Glomerular visceral epithelial cell (primary cell): Measurements from ENCODE around the gene FAM118B.
A peak's percentile ranks its signal among the peaks of the same experiment; 100 is the strongest.
"Not testable (repeated sequence)": the region's sequence is repeated elsewhere in the genome, so short reads cannot be mapped to it uniquely, and the experiment has no call there.

Source experiments
- DNase-seq: peaks from one replicate; pipeline ENCODE4 v3.0.0-alpha.2; 2016; ENCODE audit errors: extremely low spot score

The FAM118B gene

GRCh38 chr11:126217491-126217890 is 5.9 kb downstream of the FAM118B start:
- DNase-seq, result no peak

GRCh38 chr11:126219547-126219946 is 8.0 kb downstream of the FAM118B start:
- no peak for DNase-seq

- DNase-seq, result no peak
These were observed 13.2 kb downstream of the FAM118B start for GRCh38 chr11:126224647-126225294.

GRCh38 chr11:126225295-126225665 is 13.7 kb downstream of the FAM118B start:
- DNase-seq, result no peak

GRCh38 chr11:126226334-126227084 is 14.9 kb downstream of the FAM118B start:
- no peak for DNase-seq

GRCh38 chr11:126229858-126230540 is 18.4 kb downstream of the FAM118B start:
- DNase-seq, result no peak

GRCh38 chr11:126231725-126232459 is 20.3 kb downstream of the FAM118B start:
- DNase-seq, result no peak

- no peak for DNase-seq
These were observed 21.1 kb downstream of the FAM118B start for GRCh38 chr11:126232683-126233082.

- no peak for DNase-seq
These were observed 21.8 kb downstream of the FAM118B start for GRCh38 chr11:126233391-126233790.

GRCh38 chr11:126246636-126247035 is 35.1 kb downstream of the FAM118B start:
- no peak for DNase-seq

- no peak for DNase-seq
These were observed 41.7 kb downstream of the FAM118B start for GRCh38 chr11:126253265-126253664.

GRCh38 chr11:126254819-126255218 is 43.2 kb downstream of the FAM118B start:
- no peak for DNase-seq

GRCh38 chr11:126255507-126255906 is 43.9 kb downstream of the FAM118B start:
- DNase-seq, result not testable (repeated sequence)

- DNase-seq, result no peak
These were observed 44.6 kb downstream of the FAM118B start for GRCh38 chr11:126256216-126256615.

- DNase-seq, result no peak
These were observed 45.6 kb downstream of the FAM118B start for GRCh38 chr11:126257144-126257543.

- no peak for DNase-seq
These were observed 46.2 kb downstream of the FAM118B start for GRCh38 chr11:126257764-126258163.

GRCh38 chr11:126262216-126262615 is 50.6 kb downstream of the FAM118B start:
- DNase-seq, result no peak

GRCh38 chr11:126263489-126263888 is 51.9 kb downstream of the FAM118B start:
- no peak for DNase-seq

- peak; percentile 7 for DNase-seq
These were observed 54.2 kb downstream of the FAM118B start for GRCh38 chr11:126265811-126266210.

- DNase-seq, result no peak
These were observed 56.1 kb downstream of the FAM118B start for GRCh38 chr11:126267650-126268049.

- DNase-seq, result no peak
These were observed 56.8 kb downstream of the FAM118B start for GRCh38 chr11:126268361-126268707.
